MM.1S (cell line): ENCODE measurements around the gene LMO7.

ENCODE experiments used
- CTCF ChIP-seq: fragments of 300-600 bp; sonication (generic); IDR thresholded peaks from 2 replicates; pipeline ENCODE4 v1.5.1; 2016; ENCODE audit warnings: antibody characterized with exemption, low read length, mixed read lengths
- EZH2 ChIP-seq: fragments of 300-600 bp; sonication (generic); optimal IDR thresholded peaks from 2 replicates; pipeline ENCODE3; 2017; ENCODE audit warnings: low read depth, mild to moderate bottlenecking, antibody characterized with exemption, low read length, mixed read lengths
- EZH2phosphoT487 ChIP-seq: fragments of 300-600 bp; sonication (generic); IDR thresholded peaks from 2 replicates; pipeline ENCODE4 v1.6.1; 2018; ENCODE audit warnings: antibody characterized with exemption, low read length

- TF ChIP-seq CTCF (no peak), EZH2 (no peak), EZH2phosphoT487 (no peak)
These were observed 7.3 kb upstream of the LMO7 start for GRCh38 chr13:75628801-75629200.
